A673 (cell line): ENCODE measurements around the gene NCBP2L.

ENCODE experiments used
- EZH2 ChIP-seq: fragments of 200-600 bp; sonication (generic); IDR thresholded peaks from 2 replicates; pipeline ENCODE4 v1.6.1; 2017; ENCODE audit warnings: borderline replicate concordance, low read depth, mild to moderate bottlenecking, mixed read lengths, antibody characterized with exemption, low read length; ENCODE audit not compliant: poor library complexity, severe bottlenecking
- TF ChIP-seq, protein P1 (sequence below): fragments of 300-800, 200-600 bp; sonication (generic); conservative IDR thresholded peaks from 2 replicates; pipeline ENCODE4 v1.5.1; 2017; ENCODE audit warnings: low read depth, mild to moderate bottlenecking, antibody characterized with exemption, low read length, moderate library complexity, mixed read lengths

DNA sequence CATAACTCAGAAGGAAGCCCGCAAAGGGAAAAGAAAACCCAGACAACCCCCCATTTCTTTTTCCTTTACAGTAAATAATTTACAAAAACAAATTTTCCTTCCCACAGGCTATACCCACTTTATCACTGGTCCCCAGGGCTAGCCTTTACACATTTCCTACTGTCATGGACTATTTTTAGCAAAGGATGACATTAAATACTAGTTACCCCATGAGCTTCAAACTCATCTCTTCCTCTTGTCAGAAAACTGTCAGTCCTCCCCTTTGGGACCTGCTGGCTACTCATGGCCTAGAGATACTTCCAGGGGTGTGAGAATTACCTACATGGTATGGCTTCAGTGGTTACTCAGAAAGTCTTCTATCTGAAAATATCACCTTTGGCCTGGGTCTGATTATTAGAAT, 13.9 kb upstream of the NCBP2L start:
- TF ChIP-seq, protein P1, sequence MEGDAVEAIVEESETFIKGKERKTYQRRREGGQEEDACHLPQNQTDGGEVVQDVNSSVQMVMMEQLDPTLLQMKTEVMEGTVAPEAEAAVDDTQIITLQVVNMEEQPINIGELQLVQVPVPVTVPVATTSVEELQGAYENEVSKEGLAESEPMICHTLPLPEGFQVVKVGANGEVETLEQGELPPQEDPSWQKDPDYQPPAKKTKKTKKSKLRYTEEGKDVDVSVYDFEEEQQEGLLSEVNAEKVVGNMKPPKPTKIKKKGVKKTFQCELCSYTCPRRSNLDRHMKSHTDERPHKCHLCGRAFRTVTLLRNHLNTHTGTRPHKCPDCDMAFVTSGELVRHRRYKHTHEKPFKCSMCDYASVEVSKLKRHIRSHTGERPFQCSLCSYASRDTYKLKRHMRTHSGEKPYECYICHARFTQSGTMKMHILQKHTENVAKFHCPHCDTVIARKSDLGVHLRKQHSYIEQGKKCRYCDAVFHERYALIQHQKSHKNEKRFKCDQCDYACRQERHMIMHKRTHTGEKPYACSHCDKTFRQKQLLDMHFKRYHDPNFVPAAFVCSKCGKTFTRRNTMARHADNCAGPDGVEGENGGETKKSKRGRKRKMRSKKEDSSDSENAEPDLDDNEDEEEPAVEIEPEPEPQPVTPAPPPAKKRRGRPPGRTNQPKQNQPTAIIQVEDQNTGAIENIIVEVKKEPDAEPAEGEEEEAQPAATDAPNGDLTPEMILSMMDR: no peak
- no peak for TF ChIP-seq EZH2
